Epithelial cell of proximal tubule (primary cell): ENCODE results near the gene MAGEF1. TPM values are rescaled to one million over a fixed set of nuclear protein-coding genes. Genes with fewer than 3 reads are reported as not detected.
"Not testable (repeated sequence)": the region's sequence is repeated elsewhere in the genome, so short reads cannot be mapped to it uniquely, and the experiment has no call there.

Experiments
- DNase-seq: peaks from one replicate; pipeline ENCODE4 v3.0.0-alpha.2; 2011; ENCODE audit warnings: low read depth
- H3K4me3 ChIP-seq: 2 replicates; pipeline ENCODE4 v1.5.1; 2011; ENCODE audit warnings: low read depth, mild to moderate bottlenecking, low read length
- CTCF ChIP-seq: conservative IDR thresholded peaks from 2 replicates; pipeline ENCODE4 v1.5.1; 2012; ENCODE audit warnings: low read depth, mild to moderate bottlenecking, low read length
- total RNA-seq: library from RNA; depleted of rRNA; stranded (reverse); fragments of >200 nt; gene quantifications from 2 replicates; pipeline ENCODE4 v1.2.3, GENCODE V29; 2015

MAGEF1 gene
- total RNA-seq, 1 donor from 2014 or later: 27.5 TPM

- DNase-seq: no peak
- TF ChIP-seq CTCF: no peak
- H3K4me3 ChIP-seq: no peak overlapping the region
Observed at GRCh38 chr3:184737063-184737462, 25.2 kb upstream of the MAGEF1 start.

- no peak for DNase-seq
- TF ChIP-seq CTCF: no peak
- H3K4me3 ChIP-seq: no peak overlapping the region
Observed at GRCh38 chr3:184734903-184735701, 23.2 kb upstream of the MAGEF1 start.

GRCh38 chr3:184733971-184734608, 22.2 kb upstream of the MAGEF1 start:
- TF ChIP-seq CTCF: no peak
- H3K4me3 ChIP-seq: no peak overlapping the region
- DNase-seq: no peak

GRCh38 chr3:184733181-184733580, 21.3 kb upstream of the MAGEF1 start:
- no peak overlapping the region for H3K4me3 ChIP-seq
- DNase-seq: no peak
- no peak for TF ChIP-seq CTCF

GRCh38 chr3:184731786-184732537, 20.1 kb upstream of the MAGEF1 start:
- no peak for DNase-seq
- no peak for TF ChIP-seq CTCF
- H3K4me3 ChIP-seq: no peak overlapping the region

- no peak for TF ChIP-seq CTCF
- DNase-seq: no peak
- H3K4me3 ChIP-seq: no peak overlapping the region
Observed at GRCh38 chr3:184730924-184731323, 19.1 kb upstream of the MAGEF1 start.

- DNase-seq, H3K4me3 ChIP-seq: not testable (repeated sequence)
Observed at GRCh38 chr3:184729154-184729553, 17.3 kb upstream of the MAGEF1 start.
